Spleen (tissue), 7 donors: ENCODE data around the gene SLC8A3.

ENCODE experiments used
- CTCF ChIP-seq, 11 experiments: fragments of 200-600 bp in 7 of 11; fragments of 450-650 bp in 4 of 11; sonication (generic) in 4 of 11; IDR thresholded peaks in 8 of 11; conservative IDR thresholded peaks in 3 of 11; 1 replicate in 7 of 11; 2 replicates in 4 of 11; pipeline versions ENCODE4 v1.4.0 to v1.8.0; 2016 to 2021; ENCODE audit warnings: antibody characterized with exemption in 11 of 11, inconsistent platforms in 4 of 11, mild to moderate bottlenecking in 1 of 11
- POLR2A ChIP-seq, 3 donors: fragments of 450-650 bp; IDR thresholded peaks; one replicate each; pipeline ENCODE4 v1.5.1; 2017; ENCODE audit warnings: antibody characterized with exemption in 3 of 3, mild to moderate bottlenecking in 1 of 3
- POLR2AphosphoS5 ChIP-seq, 3 donors: sonication (generic); formaldehyde crosslinking; IDR thresholded peaks; one replicate each; pipeline ENCODE4 v1.5.1; 2017; ENCODE audit warnings: antibody characterized with exemption in 3 of 3
- donor health status: DM: no; HTN: no; CAD: no; lungs with moderate emphysema.
- donor health status: DM: no; HTN: no; CAD: no.
- donor health status: DM: no; HTN: no; CAD: no.

DNA sequence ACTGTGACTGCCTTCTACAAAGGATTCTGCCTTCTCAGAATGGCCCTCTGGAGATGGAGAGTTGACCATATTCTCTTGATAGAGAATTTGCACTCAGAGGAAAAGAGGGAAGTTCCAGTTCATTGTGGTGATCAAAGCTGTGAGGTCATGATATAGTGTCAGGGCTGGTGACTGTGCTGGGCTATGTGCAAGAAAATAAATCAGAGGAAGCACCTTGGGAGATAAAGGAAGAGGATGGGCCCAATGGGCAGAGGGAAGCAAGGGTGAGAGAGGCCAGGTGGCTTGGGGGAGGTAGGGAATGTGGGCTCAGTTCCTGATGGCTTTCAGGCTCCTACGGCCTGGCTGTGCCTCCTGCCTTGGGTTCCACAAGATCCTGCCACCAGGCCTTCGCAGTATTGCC lies 145.8 kb downstream of the SLC8A3 start:
- TF ChIP-seq CTCF (IDR thresholded peaks at IDR 0.05 in 8 of 11, conservative IDR thresholded peaks at IDR 0.05 in 3 of 11) (no peak), POLR2A (IDR thresholded peaks at IDR 0.05) (no peak), POLR2AphosphoS5 (IDR thresholded peaks at IDR 0.05) (no peak)
